SH-SY5Y (cell line): ENCODE measurements around the gene STT3B.

Experiments
- GATA2 ChIP-seq: IDR thresholded peaks from 2 replicates; pipeline ENCODE4 v1.6.1; 2011; ENCODE audit warnings: mild to moderate bottlenecking, low read depth, low read length
- GATA3 ChIP-seq: IDR thresholded peaks from 2 replicates; pipeline ENCODE4 v1.6.1; 2011; ENCODE audit warnings: low read depth, mild to moderate bottlenecking, low read length, moderate library complexity

DNA sequence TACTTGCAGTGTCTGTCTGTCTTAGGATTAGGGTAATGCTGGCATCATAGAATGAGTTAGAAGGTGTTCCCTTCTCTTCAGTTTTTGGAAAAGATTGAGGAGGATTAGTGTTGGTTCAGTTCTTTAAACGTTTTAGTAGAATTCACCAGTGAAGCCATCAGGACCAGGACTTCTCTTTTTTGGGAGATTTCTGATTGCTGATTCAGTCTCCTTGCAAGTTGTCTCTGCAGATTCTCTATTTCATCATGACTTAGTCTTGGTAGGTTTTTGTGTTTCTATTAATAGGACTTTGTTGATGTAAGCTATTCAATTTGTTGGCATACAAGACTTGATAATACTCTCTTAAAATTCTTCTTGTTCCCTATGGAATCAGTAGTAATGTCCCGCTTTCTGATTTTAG, 48.9 kb downstream of the STT3B start:
- TF ChIP-seq GATA3 (no peak), GATA2 (no peak)
